IMR-90 (cell line): ENCODE measurements around the gene TMEM131L.

Experiments
- CEBPB ChIP-seq: IDR thresholded peaks from 2 replicates; pipeline ENCODE4 v1.6.1; 2012; ENCODE audit warnings: low read depth, low read length, improper control_type of control experiment
- MAFK ChIP-seq: IDR thresholded peaks from 2 replicates; pipeline ENCODE4 v1.6.1; 2012; ENCODE audit warnings: low read depth, low read length, improper control_type of control experiment
- MAZ ChIP-seq: IDR thresholded peaks from 2 replicates; pipeline ENCODE4 v1.6.1; 2012; ENCODE audit warnings: low read depth, mild to moderate bottlenecking, low read length, improper control_type of control experiment, moderate library complexity, borderline replicate concordance
- POLR2A ChIP-seq: IDR thresholded peaks from 2 replicates; pipeline ENCODE4 v1.6.1; 2012; ENCODE audit warnings: mild to moderate bottlenecking, low read depth, low read length
- RAD21 ChIP-seq: IDR thresholded peaks from 2 replicates; pipeline ENCODE4 v1.6.1; 2012; ENCODE audit warnings: low read length, improper control_type of control experiment
- RCOR1 ChIP-seq: IDR thresholded peaks from 2 replicates; pipeline ENCODE4 v1.6.1; 2012; ENCODE audit warnings: mild to moderate bottlenecking, low read length, improper control_type of control experiment; ENCODE audit not compliant: insufficient replicate concordance
- SMC3 ChIP-seq: fragments of 150-350 bp; IDR thresholded peaks from 2 replicates; pipeline ENCODE4 v1.6.1; 2016; ENCODE audit warnings: low read depth, mild to moderate bottlenecking, antibody characterized with exemption, low read length, moderate library complexity
- TF ChIP-seq, protein P1 (sequence below): conservative IDR thresholded peaks from 2 replicates; pipeline ENCODE4 v1.5.1; 2012; ENCODE audit warnings: mild to moderate bottlenecking, low read depth, low read length, improper control_type of control experiment
- TF ChIP-seq, protein P2 (sequence below): fragments of 150-350 bp; IDR thresholded peaks from 2 replicates; pipeline ENCODE4 v1.6.1; 2017; ENCODE audit warnings: mild to moderate bottlenecking, antibody characterized with exemption, low read length, low read depth

GRCh38 chr4:153638999-153639398 is 172.8 kb downstream of the TMEM131L start:
- TF ChIP-seq, protein P1, sequence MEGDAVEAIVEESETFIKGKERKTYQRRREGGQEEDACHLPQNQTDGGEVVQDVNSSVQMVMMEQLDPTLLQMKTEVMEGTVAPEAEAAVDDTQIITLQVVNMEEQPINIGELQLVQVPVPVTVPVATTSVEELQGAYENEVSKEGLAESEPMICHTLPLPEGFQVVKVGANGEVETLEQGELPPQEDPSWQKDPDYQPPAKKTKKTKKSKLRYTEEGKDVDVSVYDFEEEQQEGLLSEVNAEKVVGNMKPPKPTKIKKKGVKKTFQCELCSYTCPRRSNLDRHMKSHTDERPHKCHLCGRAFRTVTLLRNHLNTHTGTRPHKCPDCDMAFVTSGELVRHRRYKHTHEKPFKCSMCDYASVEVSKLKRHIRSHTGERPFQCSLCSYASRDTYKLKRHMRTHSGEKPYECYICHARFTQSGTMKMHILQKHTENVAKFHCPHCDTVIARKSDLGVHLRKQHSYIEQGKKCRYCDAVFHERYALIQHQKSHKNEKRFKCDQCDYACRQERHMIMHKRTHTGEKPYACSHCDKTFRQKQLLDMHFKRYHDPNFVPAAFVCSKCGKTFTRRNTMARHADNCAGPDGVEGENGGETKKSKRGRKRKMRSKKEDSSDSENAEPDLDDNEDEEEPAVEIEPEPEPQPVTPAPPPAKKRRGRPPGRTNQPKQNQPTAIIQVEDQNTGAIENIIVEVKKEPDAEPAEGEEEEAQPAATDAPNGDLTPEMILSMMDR = no peak
- TF ChIP-seq MAFK (no peak), SMC3 (no peak), POLR2A (no peak), CEBPB (no peak), RAD21 (no peak), RCOR1 (no peak), MAZ (no peak)
- TF ChIP-seq, protein P2, sequence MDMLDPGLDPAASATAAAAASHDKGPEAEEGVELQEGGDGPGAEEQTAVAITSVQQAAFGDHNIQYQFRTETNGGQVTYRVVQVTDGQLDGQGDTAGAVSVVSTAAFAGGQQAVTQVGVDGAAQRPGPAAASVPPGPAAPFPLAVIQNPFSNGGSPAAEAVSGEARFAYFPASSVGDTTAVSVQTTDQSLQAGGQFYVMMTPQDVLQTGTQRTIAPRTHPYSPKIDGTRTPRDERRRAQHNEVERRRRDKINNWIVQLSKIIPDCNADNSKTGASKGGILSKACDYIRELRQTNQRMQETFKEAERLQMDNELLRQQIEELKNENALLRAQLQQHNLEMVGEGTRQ = no peak
